Stomach (tissue), 4 donors: Measurements from ENCODE around the gene DGKD.

ENCODE experiments used
- CTCF ChIP-seq, 7 experiments: fragments of 450-650 bp in 4 of 7; fragments of 200-600 bp in 3 of 7; sonication (generic) in 3 of 7; IDR thresholded peaks; one replicate each; pipeline ENCODE4 v1.5.1; 2016 to 2019; ENCODE audit warnings: antibody characterized with exemption in 7 of 7, control low read depth in 2 of 7, mild to moderate bottlenecking in 1 of 7
- POLR2A ChIP-seq, 4 donors: fragments of 450-650 bp; IDR thresholded peaks; one replicate each; pipeline ENCODE4 v1.6.1; 2016; ENCODE audit warnings: antibody characterized with exemption in 4 of 4, control low read depth in 2 of 4, mild to moderate bottlenecking in 1 of 4, moderate library complexity in 1 of 4

GRCh38 chr2:233486357-233486756 is 132.1 kb downstream of the DGKD start:
- no peak for TF ChIP-seq CTCF (IDR thresholded peaks at IDR 0.05)
- no peak for TF ChIP-seq POLR2A (IDR thresholded peaks at IDR 0.05)
